ENCODE data around the gene ISG20L2.
A peak's percentile ranks its signal among the peaks of the same experiment; 100 is the strongest.

Gene ISG20L2

GRCh38 chr1:156711011-156711817, 17.4 kb downstream of the ISG20L2 start:
- DNase-seq (ENCODE audit: low read depth, low spot score): no peak
- H3K4me3 ChIP-seq (ENCODE audit: low read length): no peak overlapping the region

- no peak overlapping the region for H3K4me3 ChIP-seq (ENCODE audit: low read length)
- DNase-seq (ENCODE audit: low read depth, low spot score): no peak
Observed at GRCh38 chr1:156709757-156710489, 18.6 kb downstream of the ISG20L2 start.

DNA sequence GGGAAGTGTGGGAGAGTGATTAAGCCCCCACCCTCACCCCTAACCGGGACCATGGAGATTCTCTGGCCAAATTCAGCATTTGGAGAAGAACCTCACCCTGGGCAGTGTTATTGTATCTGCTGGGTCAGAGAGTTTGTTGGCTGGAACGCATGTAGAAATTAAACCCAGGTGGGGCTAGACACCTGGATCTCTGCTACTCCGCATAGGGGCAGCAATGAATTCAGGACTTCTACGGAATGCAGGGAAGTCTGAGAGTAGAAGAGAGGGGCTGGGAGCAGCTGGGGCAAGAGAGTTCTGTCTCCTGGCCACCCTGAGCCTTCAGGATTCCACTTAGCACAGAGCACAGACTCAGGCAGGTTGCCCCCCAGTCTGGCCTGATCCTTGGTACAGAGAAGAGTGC, 19.5 kb downstream of the ISG20L2 start:
- no peak for DNase-seq (ENCODE audit: low read depth, low spot score)
- no peak overlapping the region for H3K4me3 ChIP-seq (ENCODE audit: low read length)

- DNase-seq (ENCODE audit: low read depth, low spot score): no peak
- no peak overlapping the region for H3K4me3 ChIP-seq (ENCODE audit: low read length)
Observed at GRCh38 chr1:156708218-156708661, 20.3 kb downstream of the ISG20L2 start.

- H3K4me3 ChIP-seq (ENCODE audit: low read length): no peak overlapping the region
- no peak for DNase-seq (ENCODE audit: low read depth, low spot score)
Observed at GRCh38 chr1:156707417-156708217, 20.9 kb downstream of the ISG20L2 start.

- peak overlapping the region; percentile 57 for H3K4me3 ChIP-seq (ENCODE audit: low read length)
- DNase-seq (ENCODE audit: low read depth, low spot score): no peak
Observed at GRCh38 chr1:156706657-156707416, 21.7 kb downstream of the ISG20L2 start.

DNA sequence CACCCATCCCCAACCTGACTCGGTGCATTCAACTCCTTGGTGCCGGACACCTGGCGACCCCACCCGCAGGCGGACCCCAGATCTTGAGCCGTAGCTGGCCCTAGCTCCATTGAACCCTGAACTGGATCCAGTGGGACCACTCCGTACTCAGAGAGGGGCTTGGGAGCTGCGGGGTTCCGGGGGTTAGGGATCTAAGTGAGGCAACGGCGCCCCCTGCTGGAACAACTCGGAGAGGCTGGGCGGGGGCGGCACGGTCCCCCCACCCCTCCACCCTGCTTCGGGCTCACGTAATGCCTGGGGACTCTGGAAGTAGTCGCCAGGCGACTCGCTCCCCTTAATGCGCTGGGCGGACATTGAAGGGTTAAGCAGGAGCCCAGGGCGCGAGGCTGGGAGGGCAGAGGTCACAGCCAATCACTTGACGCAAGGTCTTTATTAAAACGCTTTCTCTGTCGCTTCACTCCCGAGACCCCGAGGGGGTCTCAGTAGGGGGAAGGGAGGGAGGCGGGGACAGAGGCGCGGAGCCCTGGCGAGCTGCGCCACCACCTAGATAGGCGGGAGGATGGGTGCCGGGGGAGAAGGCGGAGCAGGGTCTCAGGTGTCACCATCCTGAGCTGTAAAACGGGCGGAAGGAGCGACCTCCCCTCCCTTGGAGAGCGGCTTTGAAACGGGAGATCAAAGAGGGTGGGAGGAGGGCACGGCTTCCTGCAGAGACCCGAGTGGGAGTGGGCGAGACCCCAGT, 22.5 kb downstream of the ISG20L2 start:
- H3K4me3 ChIP-seq (ENCODE audit: low read length): peak overlapping the region; percentile 57
- DNase-seq (ENCODE audit: low read depth, low spot score): peak; percentile 51

- H3K4me3 ChIP-seq (ENCODE audit: low read length): peak within 1 kb of the TSS; percentile 57
- DNase-seq (ENCODE audit: low read depth, low spot score): no peak
Observed at GRCh38 chr1:156705321-156705917, 23.1 kb downstream of the ISG20L2 start, which contains the start of gene CRABP2. TSS of gene CRABP2 (minus strand) at chr1:156705583. CDS start at chr1:156705446, 137 bp downstream.

DNA sequence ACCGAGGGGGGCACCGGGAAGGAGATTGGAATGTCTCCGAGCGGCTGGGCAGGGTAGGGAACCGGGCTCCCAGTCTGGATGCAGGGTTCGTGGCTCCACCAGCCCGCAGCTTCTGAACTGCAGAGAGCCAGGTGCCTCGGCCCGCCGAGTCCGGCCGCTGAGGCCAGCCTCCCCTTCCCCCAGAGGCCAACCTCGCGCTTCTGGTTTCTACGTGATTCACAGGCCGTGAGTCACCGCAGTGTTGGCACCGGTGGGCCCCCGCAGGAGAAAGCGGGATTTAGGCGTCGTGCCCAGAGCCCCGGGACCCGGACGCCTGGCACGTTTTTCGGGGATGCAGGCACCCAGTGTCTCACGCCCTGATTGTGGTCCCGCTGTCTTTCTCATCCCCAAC, 23.6 kb downstream of the ISG20L2 start:
- no peak overlapping the region for H3K4me3 ChIP-seq (ENCODE audit: low read length)
- no peak for DNase-seq (ENCODE audit: low read depth, low spot score)

- no peak for DNase-seq (ENCODE audit: low read depth, low spot score)
- H3K4me3 ChIP-seq (ENCODE audit: low read length): no peak overlapping the region
Observed at GRCh38 chr1:156704166-156704711, 24.3 kb downstream of the ISG20L2 start.

GRCh38 chr1:156703741-156704140, 24.8 kb downstream of the ISG20L2 start:
- no peak overlapping the region for H3K4me3 ChIP-seq (ENCODE audit: low read length)
- DNase-seq (ENCODE audit: low read depth, low spot score): no peak

DNA sequence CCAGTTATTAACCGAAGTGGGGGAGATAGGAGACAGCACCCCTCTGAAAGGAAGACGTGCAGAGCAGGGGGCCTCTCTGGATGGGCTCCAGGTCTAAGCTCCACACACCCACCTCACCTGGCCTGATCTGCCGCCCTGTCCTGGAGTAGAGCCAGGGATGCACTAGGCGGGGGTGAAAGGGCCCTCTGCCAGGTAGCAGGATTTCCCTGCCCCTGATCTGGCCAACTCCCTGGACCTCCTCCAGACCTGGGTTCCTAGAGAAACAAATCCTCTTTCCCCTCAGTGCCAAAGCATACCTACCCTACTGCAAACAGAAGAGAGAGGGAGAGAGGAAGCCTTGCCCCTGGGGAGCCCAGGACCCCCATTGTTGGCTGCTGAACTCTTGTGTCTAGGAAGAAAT, 25.2 kb downstream of the ISG20L2 start:
- no peak for DNase-seq (ENCODE audit: low read depth, low spot score)
- H3K4me3 ChIP-seq (ENCODE audit: low read length): no peak overlapping the region

- no peak overlapping the region for H3K4me3 ChIP-seq (ENCODE audit: low read length)
- DNase-seq (ENCODE audit: low read depth, low spot score): peak; percentile 72
Observed at GRCh38 chr1:156700736-156701531, 27.6 kb downstream of the ISG20L2 start.

DNA sequence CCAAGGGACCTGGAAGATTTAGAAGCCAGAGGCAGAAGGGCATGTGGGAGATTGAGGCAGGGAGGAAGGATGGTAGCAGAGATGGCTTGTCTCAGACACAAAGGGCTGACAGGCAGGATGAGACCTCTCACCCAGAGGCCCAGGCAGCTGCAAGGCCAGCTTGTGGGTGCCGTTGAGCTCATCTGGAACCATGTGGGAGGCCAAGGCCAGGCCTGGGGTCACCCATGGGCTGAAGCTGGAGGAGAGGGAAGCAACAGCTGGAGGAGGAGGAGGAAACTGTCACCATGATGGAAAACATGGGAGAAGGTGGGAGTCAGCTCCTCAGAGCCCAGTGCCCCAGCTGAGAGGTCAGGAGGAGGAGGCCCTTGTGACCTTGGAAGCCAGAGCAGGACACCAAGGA, 29.6 kb downstream of the ISG20L2 start:
- DNase-seq (ENCODE audit: low read depth, low spot score): no peak
- H3K4me3 ChIP-seq (ENCODE audit: low read length): no peak overlapping the region

- DNase-seq (ENCODE audit: low read depth, low spot score): no peak
- H3K4me3 ChIP-seq (ENCODE audit: low read length): no peak overlapping the region
Observed at GRCh38 chr1:156697481-156697880, 31.1 kb downstream of the ISG20L2 start.

- no peak overlapping the region for H3K4me3 ChIP-seq (ENCODE audit: low read length)
- DNase-seq (ENCODE audit: low read depth, low spot score): no peak
Observed at GRCh38 chr1:156696755-156697154, 31.8 kb downstream of the ISG20L2 start.

- no peak overlapping the region for H3K4me3 ChIP-seq (ENCODE audit: low read length)
- DNase-seq (ENCODE audit: low read depth, low spot score): no peak
Observed at GRCh38 chr1:156694690-156694962, 33.9 kb downstream of the ISG20L2 start.
